ENCODE data around the gene SUPT7L.
A peak's percentile ranks its signal among the peaks of the same experiment; 100 is the strongest.
"Not testable (repeated sequence)": the region's sequence is repeated elsewhere in the genome, so short reads cannot be mapped to it uniquely, and the experiment has no call there.

Gene SUPT7L

GRCh38 chr2:27638037-27638637 is 25.3 kb downstream of the SUPT7L start:
- no peak for DNase-seq
- ATAC-seq = peak; percentile 90

GRCh38 chr2:27636766-27637165 is 26.6 kb downstream of the SUPT7L start:
- DNase-seq = no peak
- no peak for ATAC-seq

- no peak for ATAC-seq
- no peak for DNase-seq
Observed at GRCh38 chr2:27634291-27634690, 29.1 kb downstream of the SUPT7L start.

- DNase-seq, ATAC-seq: not testable (repeated sequence)
Observed at GRCh38 chr2:27630257-27630656, 33.2 kb downstream of the SUPT7L start.

- DNase-seq = peak; percentile 94
- ATAC-seq = peak; percentile 97
Observed at GRCh38 chr2:27628767-27629709, 34.4 kb downstream of the SUPT7L start, which contains the start of the genes CCDC121 and GPN1. TSS of gene CCDC121 (minus strand) at chr2:27629012. CDS start at chr2:27627799, 1,213 bp downstream. TSS of gene GPN1 (plus strand) at chr2:27629050. CDS start at chr2:27629059, 9 bp downstream.

- no peak for DNase-seq
Observed at GRCh38 chr2:27627963-27628766, 35.2 kb downstream of the SUPT7L start.

GRCh38 chr2:27626921-27627320 is 36.5 kb downstream of the SUPT7L start:
- not testable (repeated sequence) for ATAC-seq, DNase-seq

More at GRCh38 chr2:27627963-27628766, 35.2 kb downstream of the SUPT7L start:
- peak; percentile 42 for ATAC-seq

GRCh38 chr2:27626323-27626722 is 37.1 kb downstream of the SUPT7L start:
- not testable (repeated sequence) for DNase-seq, ATAC-seq

- no peak for DNase-seq
- no peak for ATAC-seq
Observed at GRCh38 chr2:27624943-27625342, 38.5 kb downstream of the SUPT7L start.

- peak; percentile 38 for ATAC-seq
- no peak for DNase-seq
Observed at GRCh38 chr2:27622921-27623384, 40.5 kb downstream of the SUPT7L start.

- no peak for DNase-seq
- no peak for ATAC-seq
Observed at GRCh38 chr2:27621524-27621923, 41.9 kb downstream of the SUPT7L start.

- no peak for ATAC-seq
- no peak for DNase-seq
Observed at GRCh38 chr2:27615316-27615715, 48.1 kb downstream of the SUPT7L start.

GRCh38 chr2:27613985-27614384 is 49.4 kb downstream of the SUPT7L start:
- ATAC-seq = no peak
- no peak for DNase-seq

GRCh38 chr2:27606611-27607010 is 56.8 kb downstream of the SUPT7L start:
- DNase-seq (no peak), ATAC-seq (no peak)
